Neural progenitor cell (in vitro differentiated cells): ENCODE results near the gene RBM8A.

Source experiments
- EZH2 ChIP-seq: fragments of 200-600 bp; sonication (generic); IDR thresholded peaks from 2 replicates; pipeline ENCODE4 v1.6.1; 2017; ENCODE audit warnings: antibody characterized with exemption, mild to moderate bottlenecking, moderate library complexity
- EZH2phosphoT487 ChIP-seq: fragments of 200-600 bp; sonication (generic); IDR thresholded peaks from 2 replicates; pipeline ENCODE4 v1.6.1; 2017; ENCODE audit warnings: antibody characterized with exemption
- TF ChIP-seq, protein P1 (sequence below): fragments of 200-600 bp; sonication (generic); IDR thresholded peaks from 2 replicates; pipeline ENCODE4 v1.5.1; 2017; ENCODE audit warnings: antibody characterized with exemption, mild to moderate bottlenecking

DNA sequence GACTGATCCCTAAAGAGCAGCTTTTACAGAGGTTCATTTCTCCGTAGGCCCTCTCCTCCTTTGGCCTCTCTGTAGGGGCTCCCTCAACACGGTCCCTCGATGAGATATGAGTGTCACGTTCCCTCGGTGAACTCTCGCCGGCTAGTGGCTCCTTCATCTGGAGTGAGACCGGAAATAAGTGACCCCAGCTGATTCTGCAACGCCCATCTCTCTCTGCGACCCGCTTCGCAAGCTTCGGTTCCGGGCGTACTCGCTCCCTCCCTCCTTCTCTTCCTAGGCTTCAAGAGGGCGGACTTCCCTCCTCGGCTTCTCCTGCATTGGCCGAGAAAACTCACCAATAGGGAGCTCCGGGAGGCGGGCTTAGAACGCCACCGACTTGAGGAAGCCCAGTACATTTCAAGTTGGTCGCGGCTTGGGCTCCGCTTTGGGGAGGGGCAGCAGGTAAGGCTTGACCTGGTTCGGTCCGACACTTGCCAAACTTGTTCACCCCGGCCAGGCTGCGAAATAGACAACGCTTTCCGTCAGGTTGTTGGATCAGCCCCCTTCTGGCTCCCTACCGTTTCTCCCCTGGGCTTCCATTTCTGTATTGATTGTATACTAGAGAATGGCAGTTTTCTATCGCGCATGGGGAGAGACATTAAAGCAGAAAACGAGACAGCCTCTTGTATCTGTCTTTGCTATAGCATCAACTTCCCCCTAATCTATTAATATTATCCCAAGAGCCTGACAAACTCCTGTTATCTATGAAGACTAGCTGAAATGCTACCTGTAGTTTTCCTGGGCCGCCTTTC is 37.2 kb upstream of the RBM8A start, which contains the start of the genes ANKRD34A and POLR3GL:
- TF ChIP-seq, protein P1, sequence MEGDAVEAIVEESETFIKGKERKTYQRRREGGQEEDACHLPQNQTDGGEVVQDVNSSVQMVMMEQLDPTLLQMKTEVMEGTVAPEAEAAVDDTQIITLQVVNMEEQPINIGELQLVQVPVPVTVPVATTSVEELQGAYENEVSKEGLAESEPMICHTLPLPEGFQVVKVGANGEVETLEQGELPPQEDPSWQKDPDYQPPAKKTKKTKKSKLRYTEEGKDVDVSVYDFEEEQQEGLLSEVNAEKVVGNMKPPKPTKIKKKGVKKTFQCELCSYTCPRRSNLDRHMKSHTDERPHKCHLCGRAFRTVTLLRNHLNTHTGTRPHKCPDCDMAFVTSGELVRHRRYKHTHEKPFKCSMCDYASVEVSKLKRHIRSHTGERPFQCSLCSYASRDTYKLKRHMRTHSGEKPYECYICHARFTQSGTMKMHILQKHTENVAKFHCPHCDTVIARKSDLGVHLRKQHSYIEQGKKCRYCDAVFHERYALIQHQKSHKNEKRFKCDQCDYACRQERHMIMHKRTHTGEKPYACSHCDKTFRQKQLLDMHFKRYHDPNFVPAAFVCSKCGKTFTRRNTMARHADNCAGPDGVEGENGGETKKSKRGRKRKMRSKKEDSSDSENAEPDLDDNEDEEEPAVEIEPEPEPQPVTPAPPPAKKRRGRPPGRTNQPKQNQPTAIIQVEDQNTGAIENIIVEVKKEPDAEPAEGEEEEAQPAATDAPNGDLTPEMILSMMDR = no peak
- TF ChIP-seq EZH2 = no peak
- peak; percentile 29 for TF ChIP-seq EZH2phosphoT487
